GM23338 (cell line): ENCODE measurements around the gene BMPR2. TPM values are rescaled to one million over a fixed set of nuclear protein-coding genes. Genes with fewer than 3 reads are reported as not detected.

Experiments used
- ATAC-seq: fragments of 200-7000 bp; cut with Tn5 transposase; 3 replicates; pipeline ENCODE4 v1.9.1; 2020
- DNase-seq: peaks from one replicate; pipeline ENCODE4 v3.0.0-alpha.2; 2015; ENCODE audit warnings: low spot score
- H2AFZ ChIP-seq: fragments of 200-600 bp; sonication (generic); 2 replicates; pipeline ENCODE4 v1.8.0; 2016; ENCODE audit warnings: antibody characterized with exemption, mild to moderate bottlenecking, moderate library complexity
- H3F3A ChIP-seq: fragments of 200-600 bp; sonication (generic); replicated peaks from 2 replicates; pipeline ENCODE4 v1.8.0; 2017; ENCODE audit warnings: antibody characterized with exemption, mixed run types, low read depth
- H3K27ac ChIP-seq: fragments of 200-600 bp; sonication (generic); 2 replicates; pipeline ENCODE4 v1.6.1; 2016; ENCODE audit warnings: low read depth
- H3K27me3 ChIP-seq: fragments of 200-600 bp; sonication (generic); 2 replicates; pipeline ENCODE4 v1.8.0; 2016; ENCODE audit warnings: mild to moderate bottlenecking, mixed run types, moderate library complexity; ENCODE audit not compliant: insufficient read depth
- H3K36me3 ChIP-seq: fragments of 200-600 bp; sonication (generic); 2 replicates; pipeline ENCODE4 v1.8.0; 2016; ENCODE audit warnings: mild to moderate bottlenecking; ENCODE audit not compliant: insufficient read depth
- H3K4me1 ChIP-seq: fragments of 200-600 bp; sonication (generic); 2 replicates; pipeline ENCODE4 v1.8.0; 2016; ENCODE audit warnings: mild to moderate bottlenecking, moderate library complexity; ENCODE audit not compliant: insufficient read depth
- H3K4me2 ChIP-seq: fragments of 200-600 bp; sonication (generic); 2 replicates; pipeline ENCODE4 v1.7.1; 2017; ENCODE audit warnings: mixed run types
- H3K4me3 ChIP-seq: fragments of 200-600 bp; sonication (generic); 2 replicates; pipeline ENCODE4 v1.6.1; 2016; ENCODE audit warnings: mixed run types
- H3K79me2 ChIP-seq: fragments of 200-600 bp; sonication (generic); replicated peaks from 2 replicates; pipeline ENCODE4 v1.8.0; 2017; ENCODE audit warnings: mild to moderate bottlenecking; ENCODE audit not compliant: insufficient read depth
- H3K9me2 ChIP-seq: fragments of 200-600 bp; sonication (generic); 2 replicates; pipeline ENCODE4 v1.8.0; 2017; ENCODE audit not compliant: insufficient read depth
- H4K20me1 ChIP-seq: fragments of 200-600 bp; sonication (generic); replicated peaks from 2 replicates; pipeline ENCODE4 v1.8.0; 2017; ENCODE audit warnings: mild to moderate bottlenecking; ENCODE audit not compliant: insufficient read depth
- H3K27ac Mint-ChIP-seq: 2 replicates; pipeline ENCODE4 v1.8.0; 2020; ENCODE audit warnings: inconsistent platforms, mild to moderate bottlenecking, moderate library complexity, mixed read lengths
- H3K27me3 Mint-ChIP-seq: 3 replicates; pipeline ENCODE4 v1.8.0; 2022; ENCODE audit warnings: low read depth, mild to moderate bottlenecking, moderate library complexity, mixed read lengths, inconsistent platforms; ENCODE audit not compliant: insufficient read depth, poor library complexity
- H3K36me3 Mint-ChIP-seq: 3 replicates; pipeline ENCODE4 v1.8.0; 2021; ENCODE audit warnings: low read depth, mild to moderate bottlenecking, inconsistent platforms, moderate library complexity, mixed read lengths
- H3K4me1 Mint-ChIP-seq: 3 replicates; pipeline ENCODE4 v1.8.0; 2020; ENCODE audit warnings: mild to moderate bottlenecking, inconsistent platforms, mixed read lengths
- H3K4me3 Mint-ChIP-seq: 3 replicates; pipeline ENCODE4 v1.8.0; 2021; ENCODE audit warnings: moderate library complexity, mild to moderate bottlenecking, inconsistent platforms, mixed read lengths
- H3K9me3 Mint-ChIP-seq: 3 replicates; pipeline ENCODE4 v1.8.0; 2020; ENCODE audit warnings: moderate library complexity, mild to moderate bottlenecking, inconsistent platforms, mixed read lengths
- CREB1 ChIP-seq: fragments of 250-450 bp; sonication (Bioruptor Pico); IDR thresholded peaks from 2 replicates; pipeline ENCODE4 v1.5.0; 2020; ENCODE audit warnings: low read depth, mild to moderate bottlenecking, moderate library complexity
- EZH2 ChIP-seq: fragments of 200-600 bp; sonication (generic); IDR thresholded peaks from one replicate; pipeline ENCODE4 v1.8.0; 2017; ENCODE audit warnings: antibody characterized with exemption, mild to moderate bottlenecking, low read depth; ENCODE audit not compliant: unreplicated experiment
- EZH2phosphoT487 ChIP-seq: fragments of 200-600 bp; sonication (generic); IDR thresholded peaks from one replicate; pipeline ENCODE4 v1.8.1; 2018; ENCODE audit warnings: antibody characterized with exemption; ENCODE audit not compliant: unreplicated experiment
- JUNB ChIP-seq: IDR thresholded peaks from one replicate; pipeline ENCODE4 v1.6.1; 2016; ENCODE audit warnings: antibody characterized with exemption; ENCODE audit not compliant: unreplicated experiment
- NANOG ChIP-seq: IDR thresholded peaks from 2 replicates; pipeline ENCODE4 v1.6.1; 2016; ENCODE audit warnings: antibody characterized with exemption, borderline replicate concordance
- STAT1 ChIP-seq: IDR thresholded peaks from one replicate; pipeline ENCODE4 v1.6.1; 2016; ENCODE audit warnings: antibody characterized with exemption; ENCODE audit not compliant: unreplicated experiment
- ZNF114 ChIP-seq: fragments of 250-450 bp; sonication (Bioruptor Pico); IDR thresholded peaks from 2 replicates; pipeline ENCODE4 v1.5.0; 2020; ENCODE audit warnings: mild to moderate bottlenecking, moderate library complexity
- ZNF331 ChIP-seq: fragments of 250-450 bp; sonication (Bioruptor Pico); IDR thresholded peaks from 2 replicates; pipeline ENCODE4 v1.5.0; 2020; ENCODE audit warnings: low read depth, mild to moderate bottlenecking, moderate library complexity
- polyA plus RNA-seq: library from polyadenylated mRNA; unstranded; fragments of >200 nt; fragmentation: Nextera tagmentation; extraction: Ambion mirVana; gene quantifications from 2 replicates; pipeline ENCODE4 v1.2.1, GENCODE V29; 2016
- total RNA-seq: library from RNA; depleted of rRNA; stranded (reverse); fragments of >200 nt; shearing (Covaris generic); gene quantifications from 2 replicates; pipeline ENCODE4 v1.2.3, GENCODE V29; 2014
- TF ChIP-seq, protein P1 (sequence below): fragments of 250-450 bp; sonication (Bioruptor Pico); IDR thresholded peaks from 2 replicates; pipeline ENCODE4 v1.5.0; 2020; ENCODE audit warnings: mild to moderate bottlenecking, moderate library complexity
- TF ChIP-seq, protein P2 (sequence below), 2 experiments: fragments of 200-600 bp in 1 of 2; sonication (generic) in 1 of 2; conservative IDR thresholded peaks; 2 replicates each; pipeline versions ENCODE4 v1.5.1 to v1.6.1; 2016 to 2017; ENCODE audit warnings: antibody characterized with exemption in 2 of 2, low read depth in 2 of 2, mild to moderate bottlenecking in 2 of 2, moderate library complexity in 1 of 2

Gene BMPR2
- total and polyA plus RNA-seq, 2 experiments from 2014 or later: 6.7 to 21.6 TPM

DNA sequence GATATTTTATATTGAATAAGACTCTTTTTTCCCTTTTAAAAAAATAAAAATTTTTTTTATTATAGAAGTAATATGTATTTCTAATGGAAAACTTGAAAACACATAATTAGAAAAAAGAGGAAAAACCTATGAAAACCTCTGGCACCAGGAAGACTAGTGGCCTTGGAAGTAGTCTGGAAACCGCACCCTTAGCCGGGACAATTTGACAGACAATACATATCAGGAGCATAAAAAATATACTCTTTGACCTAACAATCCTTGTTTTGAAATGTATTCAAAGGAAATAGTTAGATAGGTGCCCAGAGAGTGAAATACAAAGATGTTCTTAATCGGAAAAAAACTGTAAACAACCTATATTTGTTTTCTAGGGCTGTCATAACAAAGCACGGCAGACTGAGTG is 223.8 kb downstream of the BMPR2 start:
- Histone ChIP-seq H3F3A (no peaks in the 10 kb centered on the region), H2AFZ (no peak overlapping the region), H3K36me3 (no peaks in the 10 kb centered on the region), H3K4me1 (no peaks in the 10 kb centered on the region), H3K27me3 (no peaks in the 10 kb centered on the region), H3K4me2 (no peak overlapping the region), H4K20me1 (no peaks in the 10 kb centered on the region), H3K9me2 (no peaks in the 10 kb centered on the region), H3K79me2 (no peaks in the 10 kb centered on the region), H3K27ac (no peak overlapping the region), H3K4me3 (no peak overlapping the region)
- no peak for ATAC-seq
- DNase-seq: no peak
- H3K4me3 Mint-ChIP-seq: no peak overlapping the region
- no peaks in the 10 kb centered on the region for H3K9me3 Mint-ChIP-seq
- H3K27me3 Mint-ChIP-seq: peaks cover 1% of the 10 kb centered on the region
- H3K4me1 Mint-ChIP-seq: peaks cover under 1% of the 10 kb centered on the region; the same call in 1 of the 3 replicates
- H3K36me3 Mint-ChIP-seq: no peaks in the 10 kb centered on the region
- H3K27ac Mint-ChIP-seq: no peak overlapping the region
- TF ChIP-seq NANOG: no peak
- TF ChIP-seq ZNF331 (CRISPR knock-in tag): no peak
- TF ChIP-seq EZH2: no peak
- no peak for TF ChIP-seq STAT1
- TF ChIP-seq ZNF114 (CRISPR knock-in tag): no peak
- no peak for TF ChIP-seq JUNB
- TF ChIP-seq CREB1 (CRISPR knock-in tag): no peak
- no peak for TF ChIP-seq EZH2phosphoT487
- TF ChIP-seq, protein P1, sequence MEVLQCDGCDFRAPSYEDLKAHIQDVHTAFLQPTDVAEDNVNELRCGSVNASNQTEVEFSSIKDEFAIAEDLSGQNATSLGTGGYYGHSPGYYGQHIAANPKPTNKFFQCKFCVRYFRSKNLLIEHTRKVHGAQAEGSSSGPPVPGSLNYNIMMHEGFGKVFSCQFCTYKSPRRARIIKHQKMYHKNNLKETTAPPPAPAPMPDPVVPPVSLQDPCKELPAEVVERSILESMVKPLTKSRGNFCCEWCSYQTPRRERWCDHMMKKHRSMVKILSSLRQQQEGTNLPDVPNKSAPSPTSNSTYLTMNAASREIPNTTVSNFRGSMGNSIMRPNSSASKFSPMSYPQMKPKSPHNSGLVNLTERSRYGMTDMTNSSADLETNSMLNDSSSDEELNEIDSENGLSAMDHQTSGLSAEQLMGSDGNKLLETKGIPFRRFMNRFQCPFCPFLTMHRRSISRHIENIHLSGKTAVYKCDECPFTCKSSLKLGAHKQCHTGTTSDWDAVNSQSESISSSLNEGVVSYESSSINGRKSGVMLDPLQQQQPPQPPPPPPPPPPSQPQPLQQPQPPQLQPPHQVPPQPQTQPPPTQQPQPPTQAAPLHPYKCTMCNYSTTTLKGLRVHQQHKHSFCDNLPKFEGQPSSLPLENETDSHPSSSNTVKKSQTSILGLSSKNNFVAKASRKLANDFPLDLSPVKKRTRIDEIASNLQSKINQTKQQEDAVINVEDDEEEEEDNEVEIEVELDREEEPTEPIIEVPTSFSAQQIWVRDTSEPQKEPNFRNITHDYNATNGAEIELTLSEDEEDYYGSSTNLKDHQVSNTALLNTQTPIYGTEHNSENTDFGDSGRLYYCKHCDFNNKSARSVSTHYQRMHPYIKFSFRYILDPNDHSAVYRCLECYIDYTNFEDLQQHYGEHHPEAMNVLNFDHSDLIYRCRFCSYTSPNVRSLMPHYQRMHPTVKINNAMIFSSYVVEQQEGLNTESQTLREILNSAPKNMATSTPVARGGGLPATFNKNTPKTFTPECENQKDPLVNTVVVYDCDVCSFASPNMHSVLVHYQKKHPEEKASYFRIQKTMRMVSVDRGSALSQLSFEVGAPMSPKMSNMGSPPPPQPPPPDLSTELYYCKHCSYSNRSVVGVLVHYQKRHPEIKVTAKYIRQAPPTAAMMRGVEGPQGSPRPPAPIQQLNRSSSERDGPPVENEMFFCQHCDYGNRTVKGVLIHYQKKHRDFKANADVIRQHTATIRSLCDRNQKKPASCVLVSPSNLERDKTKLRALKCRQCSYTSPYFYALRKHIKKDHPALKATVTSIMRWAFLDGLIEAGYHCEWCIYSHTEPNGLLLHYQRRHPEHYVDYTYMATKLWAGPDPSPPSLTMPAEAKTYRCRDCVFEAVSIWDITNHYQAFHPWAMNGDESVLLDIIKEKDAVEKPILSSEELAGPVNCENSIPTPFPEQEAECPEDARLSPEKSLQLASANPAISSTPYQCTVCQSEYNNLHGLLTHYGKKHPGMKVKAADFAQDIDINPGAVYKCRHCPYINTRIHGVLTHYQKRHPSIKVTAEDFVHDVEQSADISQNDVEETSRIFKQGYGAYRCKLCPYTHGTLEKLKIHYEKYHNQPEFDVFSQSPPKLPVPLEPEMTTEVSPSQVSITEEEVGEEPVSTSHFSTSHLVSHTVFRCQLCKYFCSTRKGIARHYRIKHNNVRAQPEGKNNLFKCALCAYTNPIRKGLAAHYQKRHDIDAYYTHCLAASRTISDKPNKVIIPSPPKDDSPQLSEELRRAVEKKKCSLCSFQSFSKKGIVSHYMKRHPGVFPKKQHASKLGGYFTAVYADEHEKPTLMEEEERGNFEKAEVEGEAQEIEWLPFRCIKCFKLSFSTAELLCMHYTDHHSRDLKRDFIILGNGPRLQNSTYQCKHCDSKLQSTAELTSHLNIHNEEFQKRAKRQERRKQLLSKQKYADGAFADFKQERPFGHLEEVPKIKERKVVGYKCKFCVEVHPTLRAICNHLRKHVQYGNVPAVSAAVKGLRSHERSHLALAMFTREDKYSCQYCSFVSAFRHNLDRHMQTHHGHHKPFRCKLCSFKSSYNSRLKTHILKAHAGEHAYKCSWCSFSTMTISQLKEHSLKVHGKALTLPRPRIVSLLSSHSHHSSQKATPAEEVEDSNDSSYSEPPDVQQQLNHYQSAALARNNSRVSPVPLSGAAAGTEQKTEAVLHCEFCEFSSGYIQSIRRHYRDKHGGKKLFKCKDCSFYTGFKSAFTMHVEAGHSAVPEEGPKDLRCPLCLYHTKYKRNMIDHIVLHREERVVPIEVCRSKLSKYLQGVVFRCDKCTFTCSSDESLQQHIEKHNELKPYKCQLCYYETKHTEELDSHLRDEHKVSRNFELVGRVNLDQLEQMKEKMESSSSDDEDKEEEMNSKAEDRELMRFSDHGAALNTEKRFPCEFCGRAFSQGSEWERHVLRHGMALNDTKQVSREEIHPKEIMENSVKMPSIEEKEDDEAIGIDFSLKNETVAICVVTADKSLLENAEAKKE: no peak
- TF ChIP-seq, protein P2, sequence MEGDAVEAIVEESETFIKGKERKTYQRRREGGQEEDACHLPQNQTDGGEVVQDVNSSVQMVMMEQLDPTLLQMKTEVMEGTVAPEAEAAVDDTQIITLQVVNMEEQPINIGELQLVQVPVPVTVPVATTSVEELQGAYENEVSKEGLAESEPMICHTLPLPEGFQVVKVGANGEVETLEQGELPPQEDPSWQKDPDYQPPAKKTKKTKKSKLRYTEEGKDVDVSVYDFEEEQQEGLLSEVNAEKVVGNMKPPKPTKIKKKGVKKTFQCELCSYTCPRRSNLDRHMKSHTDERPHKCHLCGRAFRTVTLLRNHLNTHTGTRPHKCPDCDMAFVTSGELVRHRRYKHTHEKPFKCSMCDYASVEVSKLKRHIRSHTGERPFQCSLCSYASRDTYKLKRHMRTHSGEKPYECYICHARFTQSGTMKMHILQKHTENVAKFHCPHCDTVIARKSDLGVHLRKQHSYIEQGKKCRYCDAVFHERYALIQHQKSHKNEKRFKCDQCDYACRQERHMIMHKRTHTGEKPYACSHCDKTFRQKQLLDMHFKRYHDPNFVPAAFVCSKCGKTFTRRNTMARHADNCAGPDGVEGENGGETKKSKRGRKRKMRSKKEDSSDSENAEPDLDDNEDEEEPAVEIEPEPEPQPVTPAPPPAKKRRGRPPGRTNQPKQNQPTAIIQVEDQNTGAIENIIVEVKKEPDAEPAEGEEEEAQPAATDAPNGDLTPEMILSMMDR (conservative IDR thresholded peaks at IDR 0.05; ENCODE audit: low read depth in 2 of 2): no peak
